Type B pancreatic cell (in vitro differentiated cells): ENCODE data around the gene LUC7L3. TPM values are rescaled to one million over a fixed set of nuclear protein-coding genes. Genes with fewer than 3 reads are reported as not detected.

Source experiments
- DNase-seq: peaks from one replicate; pipeline ENCODE4 v3.0.0; 2021; ENCODE audit warnings: mixed read lengths; ENCODE audit not compliant: unreplicated experiment; ENCODE audit errors: extremely low spot score
- H3K27ac Mint-ChIP-seq: 2 replicates; pipeline ENCODE4 v1.8.0; 2021; ENCODE audit warnings: mild to moderate bottlenecking, mixed read lengths
- H3K27me3 Mint-ChIP-seq: 2 replicates; pipeline ENCODE4 v1.8.0; 2021; ENCODE audit warnings: mixed read lengths
- H3K36me3 Mint-ChIP-seq: 2 replicates; pipeline ENCODE4 v1.8.0; 2021; ENCODE audit warnings: mixed read lengths
- H3K4me1 Mint-ChIP-seq: one replicate; pipeline ENCODE4 v1.8.0; 2021; ENCODE audit warnings: mixed read lengths; ENCODE audit not compliant: unreplicated experiment
- H3K4me3 Mint-ChIP-seq: 2 replicates; pipeline ENCODE4 v1.8.0; 2021; ENCODE audit warnings: mild to moderate bottlenecking, mixed read lengths
- H3K9me3 Mint-ChIP-seq: 2 replicates; pipeline ENCODE4 v1.8.0; 2021; ENCODE audit warnings: mixed read lengths
- CTCF ChIP-seq: fragments of 200-600 bp; sonication (generic); conservative IDR thresholded peaks from 2 replicates; pipeline ENCODE4 v1.5.0; 2021; ENCODE audit warnings: antibody characterized with exemption, mild to moderate bottlenecking
- total RNA-seq: library from RNA; stranded (reverse); gene quantifications from 2 replicates; pipeline ENCODE4 v1.2.1, GENCODE V29; 2021; ENCODE audit warnings: low replicate concordance

The LUC7L3 gene
- total RNA-seq, 1 donor from 2014 or later = 157 TPM

DNA sequence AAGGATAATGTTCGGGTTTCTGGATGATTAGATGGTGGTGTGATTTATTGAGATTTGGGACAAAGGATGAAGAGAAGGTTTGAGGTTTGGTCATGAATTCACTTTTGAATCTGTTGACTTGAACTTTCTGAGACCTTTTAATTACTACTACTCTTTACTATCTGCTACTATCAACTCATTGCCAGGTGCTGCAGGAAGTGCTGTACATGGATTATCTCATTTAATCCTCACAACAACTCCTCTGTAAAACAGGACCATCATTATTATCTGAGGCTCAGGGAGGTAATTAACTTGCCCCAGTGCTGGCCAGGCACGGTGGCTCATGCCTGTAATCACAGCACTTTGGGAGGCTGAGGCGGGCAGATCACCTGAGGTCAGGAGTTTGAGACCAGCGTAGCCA is 8.8 kb upstream of the LUC7L3 start:
- no peak for DNase-seq
- Mint-ChIP-seq H3K4me3 (no peak overlapping the region), H3K4me1 (peaks cover 19% of the 10 kb centered on the region), H3K27me3 (peaks cover 3% of the 10 kb centered on the region), H3K9me3 (no peaks in the 10 kb centered on the region), H3K27ac (no peak overlapping the region), H3K36me3 (no peaks in the 10 kb centered on the region)
- TF ChIP-seq CTCF = no peak

DNA sequence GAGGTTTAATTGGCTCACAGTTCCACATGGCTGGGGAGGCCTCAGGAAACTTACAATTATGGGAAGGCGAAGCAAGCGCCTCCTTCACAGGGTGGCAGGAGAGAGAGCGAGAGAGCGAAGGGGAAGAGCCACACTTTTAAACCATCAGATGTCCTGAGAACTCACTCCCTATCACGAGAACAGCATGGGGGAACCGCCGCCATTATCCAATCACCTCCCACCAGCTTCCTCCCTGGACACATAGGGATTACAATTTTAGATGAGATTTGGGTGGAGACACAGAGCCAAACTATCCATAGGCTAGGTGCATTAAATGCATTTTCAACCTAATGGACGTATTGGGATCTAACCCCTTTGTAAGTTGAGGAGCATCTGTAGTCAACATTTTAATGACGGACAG is 6.8 kb upstream of the LUC7L3 start:
- TF ChIP-seq CTCF = no peak
- no peak overlapping the region for H3K27ac Mint-ChIP-seq
- no peaks in the 10 kb centered on the region for H3K36me3 Mint-ChIP-seq
- H3K9me3 Mint-ChIP-seq = no peaks in the 10 kb centered on the region
- no peak for DNase-seq
- peaks cover 19% of the 10 kb centered on the region for H3K4me1 Mint-ChIP-seq
- H3K4me3 Mint-ChIP-seq = no peak overlapping the region
- H3K27me3 Mint-ChIP-seq = peaks cover 3% of the 10 kb centered on the region

DNA sequence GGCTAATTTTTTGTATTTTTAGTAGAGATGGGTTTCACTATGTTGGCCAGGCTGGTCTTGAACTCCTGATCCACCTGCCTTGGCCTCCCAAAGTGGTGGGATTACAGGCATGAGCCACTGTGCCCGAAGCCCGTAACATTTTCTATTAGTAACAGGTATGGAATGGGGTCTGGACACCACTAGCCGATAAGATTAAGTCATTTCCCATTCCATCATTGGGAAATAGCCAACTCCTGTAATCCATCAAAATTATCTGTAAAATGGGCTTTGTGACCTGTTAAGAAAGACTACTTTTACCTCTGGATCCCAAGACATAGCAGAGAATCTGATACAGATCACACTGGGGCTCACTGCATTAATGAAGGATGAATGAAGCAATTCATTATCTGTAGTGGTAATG is 3.9 kb upstream of the LUC7L3 start:
- Mint-ChIP-seq H3K9me3 (no peaks in the 10 kb centered on the region), H3K4me3 (no peak overlapping the region), H3K27ac (no peak overlapping the region), H3K4me1 (peaks cover 6% of the 10 kb centered on the region), H3K36me3 (no peaks in the 10 kb centered on the region), H3K27me3 (peaks cover 3% of the 10 kb centered on the region)
- no peak for DNase-seq
- TF ChIP-seq CTCF = no peak

- H3K4me1 Mint-ChIP-seq = peaks cover 17% of the 10 kb centered on the region
- TF ChIP-seq CTCF = no peak
- no peaks in the 10 kb centered on the region for H3K36me3 Mint-ChIP-seq
- H3K27me3 Mint-ChIP-seq = no peaks in the 10 kb centered on the region
- DNase-seq = no peak
- H3K4me3 Mint-ChIP-seq = peak overlapping the region; percentile 96
- H3K27ac Mint-ChIP-seq = peak overlapping the region; percentile 97
- no peaks in the 10 kb centered on the region for H3K9me3 Mint-ChIP-seq
Measured at GRCh38 chr17:50719924-50720794, 756 bp downstream of the LUC7L3 start.

- Mint-ChIP-seq H3K4me1 (peaks cover 17% of the 10 kb centered on the region), H3K27me3 (no peaks in the 10 kb centered on the region), H3K4me3 (peak overlapping the region; percentile 96), H3K36me3 (no peaks in the 10 kb centered on the region), H3K9me3 (no peaks in the 10 kb centered on the region), H3K27ac (peak overlapping the region; percentile 97)
- TF ChIP-seq CTCF = no peak
- DNase-seq = no peak
Measured at GRCh38 chr17:50721194-50722010, 2.0 kb downstream of the LUC7L3 start.
